GM19455 (cell line): ENCODE results near the gene MGMT.

ENCODE experiments used
- ATAC-seq: cut with Tn5 transposase; IDR thresholded peaks from one replicate; pipeline ENCODE4 v1.9.1; 2021; ENCODE audit not compliant: unreplicated experiment

The MGMT gene

DNA sequence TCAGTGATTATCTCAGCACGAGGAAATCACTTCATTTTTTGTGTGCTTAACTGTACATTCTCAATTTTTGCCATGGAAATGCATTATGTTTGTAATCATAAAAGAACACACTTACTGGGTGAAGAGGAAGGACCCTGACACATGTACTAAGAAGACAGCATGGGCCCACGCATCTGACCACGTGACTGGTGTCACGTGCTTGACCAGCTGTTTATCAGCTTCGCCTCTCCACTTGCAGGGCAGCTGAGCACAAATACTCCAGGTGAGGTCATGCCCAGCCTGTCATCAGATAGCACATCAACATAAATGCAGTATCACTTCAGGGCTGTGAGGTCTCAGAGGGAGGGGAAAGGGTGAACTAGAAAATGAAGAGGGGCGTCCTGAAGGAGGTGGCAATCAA lies 317.2 kb downstream of the MGMT start:
- ATAC-seq: no peak

DNA sequence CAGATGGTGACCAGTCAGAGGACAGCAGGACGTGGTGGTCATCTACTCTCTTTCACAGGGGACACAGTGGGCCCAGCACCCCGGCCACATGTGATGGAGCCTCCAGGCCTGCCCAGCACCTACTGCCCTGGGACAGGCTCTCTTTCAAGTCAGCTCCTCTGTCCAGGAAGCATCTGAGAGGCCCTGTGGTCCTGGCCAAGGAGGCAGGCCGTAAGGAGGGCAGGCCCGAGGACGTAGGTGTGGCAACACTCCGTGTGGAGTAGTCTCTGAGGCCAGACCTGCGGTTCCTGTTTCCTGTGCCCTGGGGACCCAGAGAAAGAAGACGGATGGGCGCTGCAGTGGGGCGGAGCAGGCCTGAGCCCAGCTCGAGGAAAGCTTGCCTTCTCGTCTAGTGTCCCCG lies 317.9 kb downstream of the MGMT start:
- ATAC-seq: no peak

DNA sequence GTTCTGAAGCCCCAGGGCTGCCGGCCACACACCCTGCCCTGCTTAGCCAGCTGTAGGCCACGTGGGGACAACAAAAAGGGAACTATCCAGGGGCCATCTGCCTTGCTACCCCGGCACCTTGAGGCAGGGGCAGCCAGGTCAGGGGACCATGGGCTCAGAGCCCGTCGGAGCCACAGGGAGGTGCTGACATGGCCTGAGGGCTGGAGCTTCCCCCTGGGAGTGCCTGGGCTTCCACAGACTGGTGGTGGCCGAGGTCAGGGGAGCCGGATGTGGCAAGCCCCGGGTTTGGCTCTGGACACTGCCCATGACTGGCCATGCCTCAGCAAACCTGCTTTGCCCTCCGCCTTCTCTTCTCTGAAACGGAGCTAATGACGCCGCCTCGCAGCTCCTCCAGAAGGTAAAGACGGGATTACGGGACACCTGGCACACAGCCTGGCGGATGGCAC lies 318.5 kb downstream of the MGMT start:
- no peak for ATAC-seq

DNA sequence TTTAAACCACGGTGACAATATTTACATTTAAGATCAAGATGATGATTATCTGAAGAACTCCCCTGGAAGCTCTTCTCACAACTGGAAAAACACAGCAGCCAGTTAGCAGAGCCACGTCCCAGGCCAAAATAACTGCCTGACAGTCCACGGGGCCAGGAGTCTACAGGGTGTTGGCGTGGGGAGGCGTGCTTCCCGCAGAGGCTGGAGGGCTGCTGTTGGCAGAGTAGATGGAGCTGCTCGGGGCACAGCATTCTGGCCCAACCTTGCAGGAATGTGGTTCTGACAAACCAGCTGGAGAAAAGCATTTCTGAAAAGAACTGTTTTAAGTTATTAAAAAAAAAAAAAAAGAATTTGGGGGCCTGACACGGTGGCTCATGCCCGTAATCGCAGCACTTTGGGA lies 319.2 kb downstream of the MGMT start:
- no peak for ATAC-seq

DNA sequence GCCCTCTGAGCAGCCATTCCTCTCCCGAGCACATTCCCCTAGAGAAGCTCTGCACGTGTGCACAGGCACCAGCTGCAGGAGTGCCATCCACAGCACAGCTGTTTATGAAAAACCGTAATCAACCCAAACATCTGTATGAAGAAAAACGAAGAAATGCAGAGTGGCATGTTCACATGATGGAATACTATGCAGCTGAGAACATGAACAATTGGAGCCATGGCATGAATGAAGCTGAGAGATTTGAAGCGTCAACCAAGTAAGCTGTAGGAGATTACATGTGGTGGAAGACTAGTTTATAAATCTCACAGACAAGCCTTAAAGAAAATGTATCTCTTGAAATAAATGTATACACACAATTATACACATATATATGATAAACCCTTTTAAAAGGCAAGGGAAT lies 320.5 kb downstream of the MGMT start:
- no peak for ATAC-seq

DNA sequence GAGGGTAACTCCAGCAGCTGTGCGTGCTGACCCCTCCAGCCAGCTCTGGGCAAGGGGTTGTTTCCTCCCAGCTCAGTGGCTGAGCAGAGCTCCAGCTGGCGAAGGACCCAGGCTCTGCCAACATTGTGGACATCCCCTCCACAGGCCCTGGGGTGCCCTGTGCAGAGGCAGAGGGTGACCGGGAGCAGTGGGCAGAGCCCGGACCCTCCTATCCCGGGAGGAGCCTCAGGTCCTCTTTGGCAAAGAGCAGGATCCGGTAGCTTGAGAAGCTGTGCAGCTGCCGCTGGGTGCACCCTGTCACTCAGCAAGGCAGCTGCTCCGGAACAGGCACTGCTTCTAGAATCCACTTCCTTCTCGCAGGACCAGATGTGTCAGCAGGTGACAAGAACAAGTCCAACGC lies 321.2 kb downstream of the MGMT start:
- no peak for ATAC-seq

DNA sequence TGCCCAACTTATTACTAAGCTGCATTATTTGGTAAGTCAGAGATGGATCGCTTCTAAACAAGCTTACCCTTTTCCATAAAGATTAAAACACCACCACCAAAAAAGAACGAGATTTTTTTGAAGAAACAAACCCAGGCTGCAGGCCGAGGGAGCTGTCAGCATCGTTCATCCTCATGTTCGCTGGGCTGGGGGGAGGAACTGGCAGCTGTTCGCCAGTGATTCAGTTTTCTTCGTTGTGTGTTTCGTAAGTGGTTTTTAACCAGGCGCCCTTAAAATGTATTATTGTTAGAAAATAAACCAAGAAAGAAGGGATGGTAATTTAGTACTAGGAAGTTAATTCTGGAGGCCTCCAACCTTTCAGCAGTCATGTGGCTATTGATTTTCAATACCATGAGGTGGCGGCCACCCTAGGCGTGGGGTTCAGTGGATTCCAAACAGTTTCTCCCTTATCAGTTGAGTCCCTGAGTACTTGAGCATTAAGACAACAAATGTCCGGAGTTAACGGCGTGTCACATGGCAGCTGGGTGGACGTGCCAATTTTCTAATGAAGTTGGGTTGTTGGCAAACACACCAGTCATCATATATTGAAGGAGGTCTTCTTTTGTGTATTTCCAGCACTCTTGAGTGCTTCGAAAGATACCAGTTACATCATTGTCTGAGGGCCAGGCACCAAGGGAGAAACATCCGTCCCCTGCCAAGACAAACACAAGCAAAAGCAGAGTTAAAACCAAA lies 323.8 kb downstream of the MGMT start:
- no peak for ATAC-seq

DNA sequence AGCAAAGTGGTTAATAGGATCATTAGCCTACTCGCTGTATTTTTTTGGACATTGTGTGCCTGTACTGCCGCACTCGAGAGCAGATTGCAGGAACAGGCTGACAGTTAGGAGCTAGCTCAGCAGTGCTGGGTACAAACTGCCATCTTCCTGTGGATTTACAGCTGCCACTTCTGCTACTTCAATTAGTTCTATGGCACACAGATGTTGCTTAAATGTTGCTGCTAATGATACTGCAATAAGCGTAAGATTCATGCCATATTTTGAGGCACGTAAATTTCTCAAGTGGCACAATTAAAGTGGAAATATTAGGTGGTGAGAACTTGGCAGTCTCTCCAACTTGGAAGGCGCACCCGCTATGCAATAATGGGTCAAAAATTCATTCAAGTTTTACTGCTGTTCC lies 325.1 kb downstream of the MGMT start:
- ATAC-seq: no peak

DNA sequence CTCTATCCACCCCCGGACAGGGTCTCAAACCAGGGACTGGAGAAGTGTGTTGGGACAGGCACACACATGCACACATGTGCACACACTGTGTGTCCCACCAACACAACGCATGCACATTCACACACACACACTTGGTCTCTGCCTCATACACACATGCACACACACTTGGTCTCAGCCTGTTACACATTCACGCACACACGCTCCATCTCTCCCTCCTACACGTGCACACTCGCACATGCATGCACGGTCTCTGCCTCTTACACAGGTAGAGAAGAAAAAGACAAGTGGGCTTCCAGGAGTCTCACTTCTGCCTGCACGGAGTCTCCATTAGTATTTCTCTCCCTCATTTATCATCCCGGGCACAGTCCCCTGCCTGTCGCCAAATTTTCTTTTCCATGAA lies 325.8 kb downstream of the MGMT start:
- no peak for ATAC-seq

DNA sequence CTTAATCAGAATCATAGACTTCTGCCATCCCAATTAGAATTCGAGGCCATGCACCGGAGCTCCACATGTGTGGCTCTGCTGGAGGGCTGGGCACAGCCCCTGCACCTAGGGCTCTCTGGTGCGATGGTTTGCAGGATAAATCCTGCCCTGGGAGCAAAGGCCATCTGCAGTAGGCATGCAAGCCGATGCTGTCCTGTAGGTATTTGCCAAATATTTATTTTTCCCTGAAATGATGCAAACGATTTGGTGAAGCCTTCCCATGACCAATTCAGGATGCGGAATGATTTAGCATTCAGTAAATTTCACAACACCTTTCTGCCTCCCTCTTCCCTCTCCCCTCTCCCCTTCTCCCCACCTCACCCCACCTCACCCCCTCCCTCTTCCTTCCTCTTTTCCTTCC lies 326.4 kb downstream of the MGMT start:
- no peak for ATAC-seq

DNA sequence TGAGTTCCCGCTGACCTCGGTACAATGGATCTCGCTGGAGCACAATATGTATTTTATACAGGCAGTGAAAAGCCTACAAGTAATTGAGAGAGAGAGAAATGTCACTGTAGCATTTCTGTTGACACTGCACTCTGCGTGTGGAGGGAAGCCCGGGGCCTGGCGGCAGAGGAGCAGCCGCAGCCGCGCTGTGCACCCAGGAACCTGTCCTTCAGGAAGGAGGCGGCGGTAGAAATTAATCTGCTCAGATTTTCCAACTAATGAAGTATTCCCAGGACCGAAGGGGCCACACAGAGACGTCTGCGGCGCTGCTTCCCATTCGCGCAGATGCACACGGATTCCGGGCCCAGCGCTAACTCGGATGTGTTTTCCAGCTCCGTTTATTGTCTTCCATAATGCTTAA lies 327.0 kb downstream of the MGMT start:
- no peak for ATAC-seq

DNA sequence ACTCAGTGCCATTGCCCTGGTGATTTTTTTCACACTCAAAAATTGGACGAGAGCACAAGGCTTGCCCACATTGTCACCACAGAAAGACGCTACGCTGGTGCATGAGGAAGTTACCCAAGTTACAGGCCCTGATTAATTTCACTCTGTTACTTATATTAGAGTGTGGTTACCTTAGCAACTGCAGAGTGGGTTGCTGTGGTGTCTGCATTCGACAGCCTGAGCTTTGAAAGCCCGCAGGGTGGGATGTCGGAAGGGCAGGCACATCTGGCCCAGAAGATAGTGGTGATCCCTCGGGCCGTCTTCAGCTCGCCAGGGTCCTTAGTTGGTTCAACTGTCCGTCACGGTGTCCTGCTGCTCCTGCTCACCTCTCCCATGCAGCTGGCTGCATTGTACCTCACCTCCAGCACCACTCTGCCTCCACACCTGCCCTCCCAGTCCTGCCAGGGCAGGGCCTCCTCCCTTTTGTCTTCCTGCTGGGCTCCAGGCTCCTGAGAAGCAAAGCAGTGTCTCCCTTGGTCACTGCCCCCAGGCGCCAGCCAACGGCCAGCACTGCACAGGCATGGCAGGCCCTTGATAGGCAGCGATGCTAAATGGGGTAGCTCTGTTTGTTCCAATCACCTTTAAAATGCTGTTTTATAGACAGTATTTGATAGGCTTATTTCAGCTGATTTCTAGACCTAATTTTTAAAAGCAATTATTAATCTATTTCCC lies 329.8 kb downstream of the MGMT start:
- no peak for ATAC-seq

DNA sequence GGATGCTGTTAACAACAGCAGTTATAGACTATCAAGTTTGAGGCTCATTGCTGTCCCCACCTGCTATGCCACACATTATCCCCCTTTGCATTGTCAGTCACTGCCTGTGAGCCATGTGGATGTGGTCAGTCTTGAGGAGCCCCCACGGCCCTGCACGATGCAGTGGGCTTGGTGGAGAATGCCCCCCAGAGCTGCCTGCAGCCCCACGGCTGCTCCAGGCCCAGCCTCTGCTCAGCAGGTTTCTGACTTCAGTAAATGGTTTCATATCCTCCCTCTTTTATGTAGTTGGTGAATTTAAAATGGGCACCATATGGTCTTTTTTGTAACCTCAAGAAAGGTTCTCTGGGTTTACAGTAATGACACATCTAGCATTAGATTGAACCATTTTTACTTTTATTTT lies 332.9 kb downstream of the MGMT start:
- ATAC-seq: no peak

DNA sequence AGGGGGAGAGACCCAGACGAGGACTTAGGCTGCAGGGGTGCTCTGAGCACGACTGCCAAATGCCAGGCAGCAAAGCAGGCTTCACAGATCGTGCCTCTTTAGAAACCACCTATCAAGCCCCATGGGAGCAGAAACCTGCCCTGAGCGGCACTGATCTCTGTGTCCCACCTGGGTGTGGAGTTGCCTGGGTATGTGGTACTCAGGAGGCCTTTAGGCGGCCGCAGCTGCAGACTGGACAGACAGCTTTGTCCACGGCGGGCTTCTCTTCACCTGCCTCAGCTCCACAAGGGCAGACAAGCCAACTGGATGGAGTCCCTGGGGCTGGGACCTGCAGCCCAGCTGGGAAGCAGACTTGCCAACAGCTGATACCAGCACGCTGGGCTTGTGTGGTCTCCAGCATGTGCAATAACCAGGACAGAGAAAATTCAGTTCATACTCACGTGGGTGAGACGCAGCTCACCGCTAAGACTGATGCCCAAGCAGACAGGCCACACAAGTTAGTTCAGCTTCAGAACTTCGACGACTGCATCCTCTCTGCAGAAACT lies 333.8 kb downstream of the MGMT start:
- ATAC-seq: no peak

DNA sequence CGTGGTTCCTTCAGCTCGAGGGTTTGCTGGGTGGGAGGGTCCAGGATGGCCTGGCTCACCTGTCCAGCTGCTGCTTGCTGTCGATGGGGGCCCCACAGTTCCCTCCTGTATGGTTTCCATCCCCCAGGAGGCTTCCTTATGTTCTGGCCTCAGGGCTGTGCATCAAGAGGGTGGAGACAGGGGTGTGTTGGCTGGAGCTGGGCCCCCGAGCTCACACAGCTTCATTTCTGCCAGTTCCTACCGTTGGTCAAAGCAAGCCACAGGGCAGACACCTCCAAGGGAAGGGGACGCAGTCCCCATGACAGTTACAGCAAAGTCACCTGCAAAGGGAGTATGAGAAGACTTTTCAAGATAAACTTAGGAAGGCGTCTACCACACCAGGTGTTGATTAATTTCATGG lies 340.2 kb downstream of the MGMT start:
- ATAC-seq: no peak

DNA sequence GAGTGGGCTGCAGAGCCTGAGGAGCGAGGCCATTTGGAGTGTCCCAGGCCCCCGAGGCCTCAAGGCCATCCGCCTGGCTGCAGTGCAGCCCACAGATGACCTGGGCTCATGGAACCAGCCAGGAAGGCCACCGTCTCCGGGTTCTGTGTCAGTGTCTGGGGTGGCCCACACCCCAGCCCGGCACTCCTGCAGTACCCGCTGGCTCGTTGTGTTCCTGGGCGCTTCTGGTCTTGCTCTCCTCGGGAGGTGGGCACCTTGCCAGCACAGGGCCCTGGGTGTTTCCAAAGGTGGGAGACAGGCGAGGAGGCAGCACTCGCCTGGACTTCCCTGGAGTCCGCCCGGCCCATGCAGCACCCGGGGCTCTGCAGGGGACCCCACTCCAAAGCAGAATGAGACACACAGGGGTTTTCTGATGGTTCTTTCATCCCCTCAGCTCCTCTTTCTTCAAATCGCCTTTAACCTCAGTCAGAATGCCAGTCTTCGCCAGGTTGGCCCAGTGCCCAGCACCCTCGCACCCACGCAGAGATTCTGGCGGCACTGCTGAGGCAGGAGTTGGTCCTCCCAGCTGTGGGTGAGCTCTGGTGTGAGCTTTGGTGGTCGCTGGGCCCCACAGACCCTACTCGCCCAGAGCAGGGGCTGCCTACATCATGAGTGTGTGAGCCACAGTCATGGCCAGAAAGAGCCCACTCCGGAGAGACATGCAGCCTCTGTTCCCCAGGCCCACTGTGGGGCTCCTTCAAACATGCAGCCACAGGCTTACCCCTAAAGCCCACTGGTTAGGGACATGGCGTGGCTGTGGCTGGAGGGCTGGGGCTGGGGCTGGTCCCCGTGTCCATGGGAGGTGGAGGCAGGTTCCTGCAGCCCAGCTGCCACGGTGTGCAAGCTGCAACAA lies 341.3 kb downstream of the MGMT start:
- no peak for ATAC-seq

DNA sequence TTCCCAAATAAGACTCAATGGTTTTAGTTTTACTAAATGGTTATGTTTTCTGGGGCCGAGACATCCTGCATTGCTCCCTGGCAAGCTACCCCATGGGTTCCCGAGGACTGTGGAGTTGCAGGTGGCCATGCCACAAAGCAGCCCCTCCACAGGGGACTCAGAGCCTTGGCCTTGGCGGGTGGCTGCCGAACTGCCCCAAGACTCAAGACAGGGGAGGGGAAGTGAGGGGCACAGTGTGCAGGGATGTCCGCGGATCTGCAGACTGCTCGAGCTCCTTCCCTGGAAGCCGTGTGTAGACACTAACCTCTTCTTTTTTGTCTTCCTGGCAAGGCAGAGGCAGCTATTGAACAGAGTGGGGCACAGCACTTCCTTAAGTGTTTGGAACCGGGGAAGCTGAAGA lies 342.4 kb downstream of the MGMT start:
- no peak for ATAC-seq

DNA sequence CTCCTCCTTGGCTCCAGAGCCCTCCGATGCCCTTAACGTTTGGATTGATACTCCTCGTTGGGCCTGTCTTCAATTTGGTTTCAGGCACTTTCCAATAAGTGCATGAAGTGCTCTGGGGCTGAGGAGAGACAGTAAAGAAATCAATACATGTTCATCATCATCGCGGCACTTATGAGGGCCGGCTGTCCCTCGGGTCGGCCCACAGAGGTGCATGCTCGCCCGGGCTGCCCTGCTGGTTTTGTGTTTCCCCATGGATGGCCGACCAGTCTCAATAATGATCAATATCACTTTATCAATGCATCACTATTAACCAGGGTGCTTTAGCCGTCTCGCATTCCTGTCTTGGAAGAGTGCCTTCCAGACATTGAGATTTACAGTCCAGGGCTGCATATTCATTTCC lies 342.8 kb downstream of the MGMT start:
- no peak for ATAC-seq

DNA sequence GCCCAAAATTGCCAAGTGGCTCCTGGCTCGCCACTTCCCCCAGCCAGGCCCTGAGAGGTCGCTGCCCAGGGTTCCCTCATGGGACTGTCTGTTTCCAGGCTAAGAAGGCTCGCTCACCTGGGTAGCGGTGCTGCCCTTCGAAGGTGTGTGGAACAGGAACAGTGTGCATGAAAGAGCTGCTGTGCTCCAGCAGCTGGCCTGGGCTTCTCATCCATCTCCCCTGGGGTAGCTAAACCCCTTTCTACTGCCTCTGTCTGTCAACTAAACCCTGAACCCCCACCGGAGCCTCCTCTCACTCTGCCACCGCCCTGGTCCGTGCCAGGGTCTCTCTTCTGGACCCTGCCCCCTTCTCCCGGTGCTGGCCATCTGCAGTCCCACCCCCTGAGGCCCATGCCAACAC lies 344.2 kb downstream of the MGMT start:
- ATAC-seq: no peak

DNA sequence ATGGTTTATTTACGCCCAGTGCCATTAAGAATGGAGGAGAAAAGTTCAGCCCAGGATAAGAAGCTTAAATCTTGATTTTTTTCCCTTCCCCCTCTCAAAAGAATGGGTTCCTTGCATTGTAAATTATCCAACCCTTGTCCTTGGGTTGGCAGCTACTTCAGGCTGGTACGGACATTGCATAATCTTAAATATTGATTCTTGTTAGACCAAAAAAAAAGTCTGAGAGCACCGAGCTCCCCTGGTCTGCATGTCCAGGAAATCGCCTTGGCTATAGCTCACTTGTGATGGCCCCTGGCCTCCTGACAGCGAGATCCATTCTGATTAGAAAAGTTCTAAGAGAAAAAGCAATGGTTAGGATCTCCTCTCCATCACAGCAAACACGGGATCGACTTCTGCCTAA lies 345.4 kb downstream of the MGMT start:
- ATAC-seq: no peak
